ENCODE data around the gene DISC1.

Gene DISC1

DNA sequence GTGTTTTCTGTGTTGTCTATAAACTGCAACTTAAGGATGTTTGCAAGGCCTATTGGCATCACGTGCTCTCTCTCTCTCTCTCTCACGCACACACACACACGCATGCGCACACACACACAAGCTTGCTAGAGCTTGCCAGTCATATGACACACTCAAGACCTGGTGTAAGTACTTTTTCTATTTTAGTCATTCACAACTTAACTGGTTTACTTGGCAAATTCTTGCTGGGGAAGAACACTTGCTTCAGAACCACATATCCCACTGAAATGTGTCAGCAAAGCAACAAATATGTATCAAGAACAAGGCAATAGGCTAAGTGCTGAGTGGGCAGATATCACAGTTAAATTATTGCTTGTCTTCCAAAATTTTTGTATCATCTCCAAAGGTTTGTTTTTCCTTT lies 107.8 kb downstream of the DISC1 start:
- intact Hi-C loops (cut with micrococcal nuclease): no loop called here
- no peak overlapping the region for H3K4me3 Mint-ChIP-seq
- H3K4me1 Mint-ChIP-seq (ENCODE audit: low read depth): peaks cover 5% of the 10 kb centered on the region
- no peaks in the 10 kb centered on the region for H3K9me3 Mint-ChIP-seq
- peaks cover 13% of the 10 kb centered on the region for H3K36me3 Mint-ChIP-seq (ENCODE audit: low read depth)
- no peak overlapping the region for H3K27ac Mint-ChIP-seq
- no peaks in the 10 kb centered on the region for H3K27me3 Mint-ChIP-seq

- Mint-ChIP-seq H3K9me3 (no peaks in the 10 kb centered on the region), H3K4me1 (ENCODE audit: low read depth) (peaks cover 5% of the 10 kb centered on the region), H3K36me3 (ENCODE audit: low read depth) (peaks cover 14% of the 10 kb centered on the region), H3K27me3 (no peaks in the 10 kb centered on the region), H3K4me3 (no peak overlapping the region), H3K27ac (no peak overlapping the region)
- intact Hi-C loops (cut with micrococcal nuclease): no loop called here
Observed at GRCh38 chr1:231735411-231735810, 108.8 kb downstream of the DISC1 start.

DNA sequence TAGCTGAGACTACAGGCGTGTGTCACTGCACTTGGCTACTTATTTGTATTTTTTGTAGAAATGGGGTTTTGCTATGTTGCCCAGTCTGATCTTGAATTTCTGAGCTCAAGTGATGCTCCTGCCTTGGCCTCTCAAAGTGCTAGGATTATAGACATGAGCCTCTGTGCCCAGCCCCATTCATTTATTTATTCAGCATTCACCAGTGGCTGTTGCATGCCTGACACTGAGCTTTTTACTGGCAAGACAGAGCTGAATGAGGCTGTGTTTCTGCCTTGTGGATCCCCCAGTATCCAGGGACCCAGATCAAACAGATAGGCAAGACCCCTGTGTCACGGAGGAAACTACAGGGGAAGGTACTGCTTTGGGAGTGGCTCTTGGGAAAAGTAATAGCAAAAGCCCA lies 109.4 kb downstream of the DISC1 start:
- Mint-ChIP-seq H3K4me1 (ENCODE audit: low read depth) (peaks cover 8% of the 10 kb centered on the region), H3K27me3 (no peaks in the 10 kb centered on the region), H3K4me3 (no peak overlapping the region), H3K36me3 (ENCODE audit: low read depth) (peaks cover 17% of the 10 kb centered on the region), H3K27ac (no peak overlapping the region), H3K9me3 (no peaks in the 10 kb centered on the region)
- intact Hi-C loops (cut with micrococcal nuclease): no loop called here

- H3K27ac Mint-ChIP-seq: no peak overlapping the region
- H3K36me3 Mint-ChIP-seq (ENCODE audit: low read depth): peaks cover 22% of the 10 kb centered on the region
- intact Hi-C loops (cut with micrococcal nuclease): no loop called here
- no peak overlapping the region for H3K4me3 Mint-ChIP-seq
- H3K27me3 Mint-ChIP-seq: no peaks in the 10 kb centered on the region
- H3K9me3 Mint-ChIP-seq: no peaks in the 10 kb centered on the region
- peaks cover 11% of the 10 kb centered on the region for H3K4me1 Mint-ChIP-seq (ENCODE audit: low read depth)
Observed at GRCh38 chr1:231736464-231736863, 109.9 kb downstream of the DISC1 start.

DNA sequence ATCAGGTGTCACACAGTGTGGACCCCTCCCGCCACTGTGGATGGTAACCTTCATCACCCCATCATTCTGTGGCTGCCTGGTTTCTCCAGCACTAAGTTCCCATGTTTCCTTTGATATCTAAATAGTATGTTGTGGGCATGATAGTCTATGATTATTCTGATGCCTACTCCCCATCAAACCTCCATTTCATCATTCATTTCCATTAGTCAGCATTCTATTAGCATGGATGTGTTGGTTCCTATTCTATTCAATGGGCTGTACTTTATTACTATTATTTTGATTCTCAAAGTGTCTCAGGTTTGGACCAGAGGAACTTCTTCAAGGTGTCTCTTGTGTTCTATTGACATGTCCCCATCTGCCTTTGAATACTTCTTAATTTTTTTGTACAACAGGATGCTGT lies 112.0 kb downstream of the DISC1 start:
- Mint-ChIP-seq H3K4me3 (no peak overlapping the region), H3K4me1 (ENCODE audit: low read depth) (peaks cover 11% of the 10 kb centered on the region), H3K9me3 (no peaks in the 10 kb centered on the region), H3K36me3 (ENCODE audit: low read depth) (peaks cover 28% of the 10 kb centered on the region), H3K27ac (no peak overlapping the region), H3K27me3 (no peaks in the 10 kb centered on the region)
- intact Hi-C loops (cut with micrococcal nuclease): no loop called here

DNA sequence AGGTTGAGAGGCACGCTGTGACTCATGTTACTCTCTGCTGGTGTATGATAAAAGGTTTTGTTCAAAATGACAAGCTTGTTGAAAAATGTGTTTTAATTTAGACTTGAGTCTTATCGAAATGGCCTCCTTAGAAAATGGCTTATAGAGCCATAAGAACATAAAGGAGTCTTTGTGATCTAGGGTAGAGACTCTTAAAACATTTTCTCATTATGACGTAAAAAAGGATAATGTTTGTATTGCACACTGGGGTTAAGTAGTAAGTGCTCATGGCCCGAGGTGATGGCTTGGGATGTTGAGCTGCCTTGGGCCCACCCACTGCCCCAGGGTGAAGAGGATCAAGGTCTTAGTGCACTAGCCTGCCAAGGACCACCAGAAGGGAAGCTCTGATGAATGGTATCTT lies 117.4 kb downstream of the DISC1 start:
- peaks cover 27% of the 10 kb centered on the region for H3K36me3 Mint-ChIP-seq (ENCODE audit: low read depth)
- peaks cover 19% of the 10 kb centered on the region for H3K4me1 Mint-ChIP-seq (ENCODE audit: low read depth)
- no peaks in the 10 kb centered on the region for H3K9me3 Mint-ChIP-seq
- intact Hi-C loops (cut with micrococcal nuclease): no loop called here
- no peak overlapping the region for H3K4me3 Mint-ChIP-seq
- H3K27ac Mint-ChIP-seq: no peak overlapping the region
- no peaks in the 10 kb centered on the region for H3K27me3 Mint-ChIP-seq

GRCh38 chr1:231748760-231749415 lies 122.3 kb downstream of the DISC1 start:
- peaks cover 50% of the 10 kb centered on the region for H3K36me3 Mint-ChIP-seq (ENCODE audit: low read depth)
- H3K4me1 Mint-ChIP-seq (ENCODE audit: low read depth): peaks cover 36% of the 10 kb centered on the region
- no peaks in the 10 kb centered on the region for H3K27me3 Mint-ChIP-seq
- peaks cover 22% of the 10 kb centered on the region for H3K9me3 Mint-ChIP-seq
- intact Hi-C loops (cut with micrococcal nuclease): no loop called here
- no peak overlapping the region for H3K4me3 Mint-ChIP-seq
- H3K27ac Mint-ChIP-seq: no peak overlapping the region

DNA sequence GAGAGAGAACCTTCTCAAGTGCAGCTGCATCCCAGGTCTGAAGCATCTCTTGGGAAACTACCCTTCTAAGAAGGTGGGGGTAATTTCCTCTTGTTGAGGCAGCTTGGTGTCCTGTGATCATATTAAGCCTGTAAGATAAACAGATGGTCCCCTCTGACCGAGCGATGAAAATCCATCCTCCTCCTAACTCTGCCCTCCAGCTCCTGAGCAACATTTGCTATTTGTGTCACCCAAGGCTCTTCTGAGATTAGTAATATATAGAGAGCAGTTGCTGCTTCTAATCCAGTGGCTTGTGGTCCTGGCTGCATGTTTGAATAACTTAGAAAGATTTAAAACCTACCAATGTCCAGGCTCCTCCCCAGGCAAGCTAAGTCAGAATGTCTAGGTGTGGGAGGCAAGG lies 123.7 kb downstream of the DISC1 start:
- H3K4me1 Mint-ChIP-seq (ENCODE audit: low read depth): peaks cover 35% of the 10 kb centered on the region
- intact Hi-C loops (cut with micrococcal nuclease): no loop called here
- H3K27me3 Mint-ChIP-seq: no peaks in the 10 kb centered on the region
- no peak overlapping the region for H3K4me3 Mint-ChIP-seq
- no peak overlapping the region for H3K27ac Mint-ChIP-seq
- peaks cover 56% of the 10 kb centered on the region for H3K36me3 Mint-ChIP-seq (ENCODE audit: low read depth)
- H3K9me3 Mint-ChIP-seq: peaks cover 22% of the 10 kb centered on the region

DNA sequence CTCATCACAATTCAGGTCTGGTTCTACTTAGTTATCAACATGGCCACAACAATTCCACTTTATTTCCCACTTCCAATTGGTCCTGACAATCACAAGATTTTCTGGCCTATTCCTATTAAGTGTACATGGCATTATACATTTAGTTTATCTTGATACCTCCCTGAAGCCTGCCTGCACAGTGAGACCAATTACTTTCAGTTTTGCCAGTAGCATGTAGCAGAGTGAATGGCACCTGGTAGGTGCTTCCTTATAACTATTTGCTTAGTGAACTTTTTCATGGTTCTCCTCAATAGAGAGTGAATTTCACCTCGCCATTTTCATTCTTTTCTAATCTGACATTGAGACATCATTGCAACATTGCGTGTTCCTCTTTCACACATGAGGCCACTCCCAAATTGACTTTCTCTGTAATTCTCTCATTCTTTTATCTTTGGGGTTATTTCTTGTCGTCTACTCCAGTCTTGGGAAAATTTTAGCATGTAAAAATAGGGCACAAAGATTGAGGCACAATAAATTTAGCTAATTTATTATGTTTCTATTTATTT lies 124.3 kb downstream of the DISC1 start:
- peaks cover 29% of the 10 kb centered on the region for H3K4me1 Mint-ChIP-seq (ENCODE audit: low read depth)
- peaks cover 56% of the 10 kb centered on the region for H3K36me3 Mint-ChIP-seq (ENCODE audit: low read depth)
- intact Hi-C loops (cut with micrococcal nuclease): no loop called here
- no peak overlapping the region for H3K27ac Mint-ChIP-seq
- H3K4me3 Mint-ChIP-seq: no peak overlapping the region
- no peaks in the 10 kb centered on the region for H3K27me3 Mint-ChIP-seq
- H3K9me3 Mint-ChIP-seq: peaks cover 22% of the 10 kb centered on the region

DNA sequence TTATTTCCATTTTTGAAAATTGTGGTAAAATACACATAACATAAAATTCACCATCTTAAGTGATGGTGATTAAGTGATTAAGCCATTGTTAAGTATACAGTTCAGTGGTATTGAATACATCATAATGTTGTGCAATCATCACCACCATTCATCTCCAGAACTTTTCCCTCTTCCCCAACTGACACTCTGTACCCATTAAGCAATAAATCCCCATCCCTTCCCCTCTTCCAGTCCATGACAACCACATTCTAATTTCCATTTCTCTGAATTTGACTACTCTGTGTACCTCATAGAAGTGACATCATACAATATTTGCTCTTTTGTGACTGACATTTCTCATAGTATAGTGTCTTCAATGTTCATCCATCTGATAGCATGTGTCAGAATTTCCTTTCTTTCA lies 124.8 kb downstream of the DISC1 start:
- H3K27me3 Mint-ChIP-seq: no peaks in the 10 kb centered on the region
- peaks cover 22% of the 10 kb centered on the region for H3K9me3 Mint-ChIP-seq

GRCh38 chr1:231753313-231753712 lies 126.7 kb downstream of the DISC1 start:
- Mint-ChIP-seq H3K27ac (no peak overlapping the region), H3K36me3 (ENCODE audit: low read depth) (peaks cover 60% of the 10 kb centered on the region), H3K4me3 (no peak overlapping the region), H3K27me3 (no peaks in the 10 kb centered on the region), H3K9me3 (peaks cover 22% of the 10 kb centered on the region), H3K4me1 (ENCODE audit: low read depth) (peaks cover 29% of the 10 kb centered on the region)
- intact Hi-C loops (cut with micrococcal nuclease): no loop called here

More for the DNA sequence above, 124.8 kb downstream of the DISC1 start:
- intact Hi-C loops (cut with micrococcal nuclease): no loop called here
- peaks cover 29% of the 10 kb centered on the region for H3K4me1 Mint-ChIP-seq (ENCODE audit: low read depth)
- peaks cover 60% of the 10 kb centered on the region for H3K36me3 Mint-ChIP-seq (ENCODE audit: low read depth)
- no peak overlapping the region for H3K27ac Mint-ChIP-seq
- H3K4me3 Mint-ChIP-seq: no peak overlapping the region

DNA sequence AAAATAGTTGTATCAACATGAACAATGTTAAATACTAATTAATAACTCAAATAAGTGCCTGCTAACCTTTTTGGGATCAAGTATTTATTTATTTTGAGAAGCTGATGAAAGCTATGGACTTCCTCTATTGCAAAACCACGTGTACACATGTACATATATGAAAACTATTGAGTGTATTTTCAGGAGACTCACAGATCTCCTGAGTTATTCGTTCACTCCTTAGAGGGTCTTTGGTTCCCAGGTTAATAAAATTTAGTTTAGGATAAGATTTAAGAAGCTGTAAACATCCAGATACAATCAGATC lies 130.5 kb downstream of the DISC1 start:
- no peaks in the 10 kb centered on the region for H3K27me3 Mint-ChIP-seq
- H3K4me1 Mint-ChIP-seq (ENCODE audit: low read depth): peaks cover 8% of the 10 kb centered on the region
- no peak overlapping the region for H3K4me3 Mint-ChIP-seq
- peak overlapping the region; percentile 55 for H3K27ac Mint-ChIP-seq
- peaks cover 38% of the 10 kb centered on the region for H3K36me3 Mint-ChIP-seq (ENCODE audit: low read depth)
- intact Hi-C loops (cut with micrococcal nuclease): loop anchor here (1.0 kb wide), 1 partner anchor 49 kb away; no protein-coding TSS in a partner anchor
- peaks cover 15% of the 10 kb centered on the region for H3K9me3 Mint-ChIP-seq

DNA sequence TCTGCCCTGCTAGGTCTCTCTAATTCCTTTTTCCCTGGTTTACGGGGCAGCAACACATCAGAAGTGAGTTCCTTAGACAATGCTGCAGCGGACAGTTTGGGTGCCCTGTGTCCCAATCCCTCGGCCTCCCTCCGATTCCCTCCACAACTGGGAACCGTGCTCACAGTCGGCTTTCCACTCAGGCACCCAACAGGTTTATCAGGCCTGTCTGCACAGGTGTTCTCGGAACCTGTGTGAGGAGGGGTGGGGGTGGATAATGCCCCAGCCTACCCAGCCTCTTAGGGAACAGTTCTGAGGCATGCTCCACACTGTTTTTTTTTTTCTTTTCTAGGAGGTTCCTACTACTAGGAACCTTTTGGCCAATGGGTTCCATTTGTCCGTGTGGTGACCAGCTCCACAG lies 131.2 kb downstream of the DISC1 start:
- H3K27ac Mint-ChIP-seq: peak overlapping the region; percentile 55
- no peaks in the 10 kb centered on the region for H3K27me3 Mint-ChIP-seq
- peaks cover 15% of the 10 kb centered on the region for H3K4me1 Mint-ChIP-seq (ENCODE audit: low read depth)
- no peak overlapping the region for H3K4me3 Mint-ChIP-seq
- peaks cover 10% of the 10 kb centered on the region for H3K9me3 Mint-ChIP-seq
- H3K36me3 Mint-ChIP-seq (ENCODE audit: low read depth): peaks cover 38% of the 10 kb centered on the region
- intact Hi-C loops (cut with micrococcal nuclease): loop anchor here (1.0 kb wide), 1 partner anchor 49 kb away; no protein-coding TSS in a partner anchor

GRCh38 chr1:231761252-231761651 lies 134.7 kb downstream of the DISC1 start:
- peaks cover 28% of the 10 kb centered on the region for H3K4me1 Mint-ChIP-seq (ENCODE audit: low read depth)
- no peak overlapping the region for H3K27ac Mint-ChIP-seq
- H3K27me3 Mint-ChIP-seq: no peaks in the 10 kb centered on the region
- H3K4me3 Mint-ChIP-seq: no peak overlapping the region
- H3K36me3 Mint-ChIP-seq (ENCODE audit: low read depth): peaks cover 12% of the 10 kb centered on the region
- no peaks in the 10 kb centered on the region for H3K9me3 Mint-ChIP-seq
- intact Hi-C loops (cut with micrococcal nuclease): no loop called here
